Rectal smooth muscle tissue (tissue), 1 donor: ENCODE data around the gene GAP43.

Experiments
- H3K27ac ChIP-seq: one replicate; pipeline ENCODE4 v1.7.0; 2013; ENCODE audit warnings: low read depth, low read length, inconsistent platforms
- H3K27me3 ChIP-seq: one replicate; pipeline ENCODE4 v1.7.0; 2013; ENCODE audit warnings: low read length; ENCODE audit not compliant: control insufficient read depth, insufficient read depth
- H3K36me3 ChIP-seq: one replicate; pipeline ENCODE4 v1.7.0; 2013; ENCODE audit warnings: low read length; ENCODE audit not compliant: control insufficient read depth, insufficient read depth
- H3K4me1 ChIP-seq: one replicate; pipeline ENCODE4 v1.7.0; 2013; ENCODE audit warnings: low read length; ENCODE audit not compliant: control insufficient read depth, insufficient read depth
- H3K4me3 ChIP-seq: one replicate; pipeline ENCODE4 v1.7.0; 2013; ENCODE audit warnings: low read length
- H3K9ac ChIP-seq: one replicate; pipeline ENCODE4 v1.7.0; 2013; ENCODE audit warnings: low read length

GAP43 gene

DNA sequence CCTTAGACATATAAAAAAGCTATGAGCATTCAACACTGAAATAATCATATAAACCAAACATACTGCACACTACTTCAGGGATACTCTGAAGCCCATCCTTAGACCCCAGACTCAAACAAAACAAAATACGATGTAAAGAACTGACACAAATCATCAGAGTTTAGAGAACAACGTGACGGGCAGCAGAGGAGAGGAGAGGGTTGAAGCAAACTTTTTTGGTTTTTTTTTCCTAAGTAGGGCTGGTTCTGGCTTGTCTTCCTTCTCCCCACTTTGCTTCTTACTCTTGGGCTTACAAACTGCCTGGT lies 34.7 kb downstream of the GAP43 start:
- H3K4me1 ChIP-seq: peaks cover 6% of the 10 kb centered on the region
- no peaks in the 10 kb centered on the region for H3K36me3 ChIP-seq
- peak overlapping the region; percentile 85 for H3K27ac ChIP-seq
- H3K27me3 ChIP-seq: no peaks in the 10 kb centered on the region
- H3K9ac ChIP-seq: peak overlapping the region; percentile 33
- peak overlapping the region; percentile 61 for H3K4me3 ChIP-seq

DNA sequence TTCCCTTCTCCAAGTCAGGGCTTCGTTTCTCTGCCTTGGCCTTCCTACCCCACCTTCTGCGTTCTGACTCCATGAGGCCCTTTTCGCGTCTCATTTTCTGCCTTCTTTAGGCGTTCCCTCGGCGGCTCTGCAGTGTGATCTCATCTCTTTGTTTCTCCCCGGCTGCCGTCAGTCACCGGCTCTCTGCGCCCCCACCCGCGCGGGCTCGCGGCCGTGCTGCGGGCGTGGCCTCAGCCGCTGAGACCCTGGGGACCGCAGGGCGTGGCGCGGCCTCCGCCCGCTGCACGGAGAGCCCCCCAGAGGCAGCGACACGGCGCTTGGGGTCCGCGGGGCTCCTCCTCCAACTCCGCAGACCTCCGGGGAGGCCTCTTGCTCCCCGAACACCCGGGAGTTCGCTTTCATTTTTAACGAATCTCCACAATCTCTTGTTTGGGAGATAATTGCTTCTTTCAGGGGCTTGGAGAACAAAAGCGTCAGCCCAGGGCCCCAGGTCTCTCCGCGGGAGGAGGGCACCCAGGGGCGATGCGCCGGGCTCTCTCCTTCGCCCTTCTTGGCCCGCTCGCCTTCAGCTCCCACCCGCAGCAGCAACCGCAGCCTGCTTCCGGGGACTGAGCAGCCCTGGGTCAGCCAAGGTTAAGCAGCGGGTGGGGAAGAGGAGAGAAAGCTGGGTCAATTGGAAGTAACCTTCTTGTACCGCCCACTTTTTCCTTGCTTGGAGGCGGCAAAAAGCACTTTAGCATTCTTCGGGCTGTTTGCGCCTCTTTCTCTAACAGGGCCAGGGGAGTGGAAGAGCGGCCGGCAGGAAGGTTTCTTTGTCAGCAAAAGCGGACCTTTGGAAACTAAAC lies 35.2 kb downstream of the GAP43 start:
- no peaks in the 10 kb centered on the region for H3K27me3 ChIP-seq
- no peaks in the 10 kb centered on the region for H3K36me3 ChIP-seq
- H3K4me1 ChIP-seq: peaks cover 6% of the 10 kb centered on the region
- H3K27ac ChIP-seq: peak overlapping the region; percentile 85
- H3K9ac ChIP-seq: peak overlapping the region; percentile 87
- H3K4me3 ChIP-seq: peak overlapping the region; percentile 61

GRCh38 chr3:115659253-115660220 lies 36.2 kb downstream of the GAP43 start:
- H3K27ac ChIP-seq: peak overlapping the region; percentile 85

GRCh38 chr3:115660646-115661337 lies 37.5 kb downstream of the GAP43 start:
- no peak overlapping the region for H3K27ac ChIP-seq
- H3K4me1 ChIP-seq: peaks cover 6% of the 10 kb centered on the region

More at GRCh38 chr3:115659253-115660220, 36.2 kb downstream of the GAP43 start:
- no peak overlapping the region for H3K4me3 ChIP-seq
- H3K4me1 ChIP-seq: peaks cover 6% of the 10 kb centered on the region
- no peaks in the 10 kb centered on the region for H3K36me3 ChIP-seq
- no peaks in the 10 kb centered on the region for H3K27me3 ChIP-seq
- H3K9ac ChIP-seq: no peak overlapping the region

GRCh38 chr3:115662356-115662755 lies 39.0 kb downstream of the GAP43 start:
- Histone ChIP-seq H3K36me3 (no peaks in the 10 kb centered on the region), H3K4me1 (peaks cover 6% of the 10 kb centered on the region), H3K9ac (no peak overlapping the region), H3K27ac (no peak overlapping the region), H3K4me3 (no peak overlapping the region), H3K27me3 (no peaks in the 10 kb centered on the region)

More at GRCh38 chr3:115660646-115661337, 37.5 kb downstream of the GAP43 start:
- no peaks in the 10 kb centered on the region for H3K27me3 ChIP-seq
- H3K36me3 ChIP-seq: no peaks in the 10 kb centered on the region
- no peak overlapping the region for H3K4me3 ChIP-seq
- H3K9ac ChIP-seq: no peak overlapping the region

- no peak overlapping the region for H3K4me3 ChIP-seq
- no peaks in the 10 kb centered on the region for H3K36me3 ChIP-seq
- H3K27me3 ChIP-seq: no peaks in the 10 kb centered on the region
- no peaks in the 10 kb centered on the region for H3K4me1 ChIP-seq
- no peak overlapping the region for H3K9ac ChIP-seq
- no peak overlapping the region for H3K27ac ChIP-seq
Measured at GRCh38 chr3:115663414-115663813, 40.1 kb downstream of the GAP43 start.

- Histone ChIP-seq H3K4me3 (no peak overlapping the region), H3K36me3 (no peaks in the 10 kb centered on the region), H3K27ac (no peak overlapping the region), H3K27me3 (no peaks in the 10 kb centered on the region), H3K9ac (no peak overlapping the region), H3K4me1 (no peaks in the 10 kb centered on the region)
Measured at GRCh38 chr3:115666081-115666480, 42.8 kb downstream of the GAP43 start.

DNA sequence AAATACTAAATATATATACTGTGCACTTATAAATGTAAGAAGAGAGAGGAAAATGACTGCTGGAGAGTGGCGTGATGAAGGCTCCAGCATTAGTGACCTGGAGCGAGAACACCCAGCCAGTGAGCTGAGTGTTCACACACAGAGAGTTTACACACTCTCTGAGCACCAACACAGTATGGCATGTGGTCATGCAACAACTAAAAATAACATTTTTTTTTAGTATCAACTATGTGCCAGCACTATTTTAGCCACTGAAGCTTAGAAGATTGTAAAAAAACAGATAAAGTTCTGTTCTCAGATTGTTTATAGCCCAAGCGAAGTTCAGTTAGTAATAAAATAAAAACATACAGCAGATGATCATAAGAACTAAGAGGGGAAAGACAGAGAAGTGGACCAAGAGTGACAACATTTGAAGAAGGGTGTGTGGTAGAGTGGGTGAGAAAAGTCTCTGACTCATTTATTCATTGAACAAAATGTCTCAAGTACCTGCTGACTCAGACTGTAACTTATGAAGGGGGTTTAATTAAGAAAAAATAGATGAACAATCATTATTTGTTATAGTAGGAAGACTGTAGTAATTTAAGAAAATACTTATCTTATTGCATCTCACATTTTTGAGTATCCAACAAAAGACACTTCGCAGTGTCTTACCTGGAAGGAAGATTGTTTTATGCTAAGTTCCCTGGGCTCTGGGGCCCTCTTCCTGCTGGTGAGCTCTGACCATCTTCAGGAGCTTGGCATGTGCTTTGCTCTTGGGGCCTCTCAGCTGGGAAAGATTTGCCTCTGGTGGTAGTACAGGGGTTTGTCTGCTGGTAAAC lies 43.8 kb downstream of the GAP43 start:
- H3K27me3 ChIP-seq: no peaks in the 10 kb centered on the region
- no peak overlapping the region for H3K9ac ChIP-seq
- no peak overlapping the region for H3K27ac ChIP-seq
- H3K4me3 ChIP-seq: no peak overlapping the region
- H3K36me3 ChIP-seq: no peaks in the 10 kb centered on the region
- H3K4me1 ChIP-seq: no peaks in the 10 kb centered on the region

GRCh38 chr3:115667738-115668065 lies 44.4 kb downstream of the GAP43 start:
- no peaks in the 10 kb centered on the region for H3K27me3 ChIP-seq
- no peak overlapping the region for H3K4me3 ChIP-seq
- no peak overlapping the region for H3K9ac ChIP-seq
- H3K27ac ChIP-seq: no peak overlapping the region
- no peaks in the 10 kb centered on the region for H3K4me1 ChIP-seq
- no peaks in the 10 kb centered on the region for H3K36me3 ChIP-seq

DNA sequence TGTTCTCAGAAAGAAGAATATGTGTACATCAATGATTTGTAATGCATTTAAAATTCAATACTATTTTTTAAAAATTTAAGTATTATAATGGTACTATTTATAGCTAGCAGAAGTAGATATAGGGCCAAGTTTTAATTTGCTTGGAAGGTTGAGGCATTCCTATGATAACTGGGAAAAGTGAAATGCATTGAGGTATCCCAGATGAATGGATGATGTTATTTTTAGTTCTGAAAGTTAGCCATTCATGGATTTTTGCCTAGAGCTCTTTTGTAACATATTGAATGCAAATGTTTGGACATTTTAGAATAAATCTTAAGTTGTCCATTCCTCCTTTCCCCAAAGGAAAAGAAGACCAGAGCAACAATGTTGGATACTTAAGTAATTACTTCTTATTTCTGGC lies 47.6 kb downstream of the GAP43 start:
- H3K27ac ChIP-seq: no peak overlapping the region
- no peaks in the 10 kb centered on the region for H3K36me3 ChIP-seq
- H3K4me3 ChIP-seq: no peak overlapping the region
- no peaks in the 10 kb centered on the region for H3K27me3 ChIP-seq
- H3K9ac ChIP-seq: no peak overlapping the region
- H3K4me1 ChIP-seq: no peaks in the 10 kb centered on the region

DNA sequence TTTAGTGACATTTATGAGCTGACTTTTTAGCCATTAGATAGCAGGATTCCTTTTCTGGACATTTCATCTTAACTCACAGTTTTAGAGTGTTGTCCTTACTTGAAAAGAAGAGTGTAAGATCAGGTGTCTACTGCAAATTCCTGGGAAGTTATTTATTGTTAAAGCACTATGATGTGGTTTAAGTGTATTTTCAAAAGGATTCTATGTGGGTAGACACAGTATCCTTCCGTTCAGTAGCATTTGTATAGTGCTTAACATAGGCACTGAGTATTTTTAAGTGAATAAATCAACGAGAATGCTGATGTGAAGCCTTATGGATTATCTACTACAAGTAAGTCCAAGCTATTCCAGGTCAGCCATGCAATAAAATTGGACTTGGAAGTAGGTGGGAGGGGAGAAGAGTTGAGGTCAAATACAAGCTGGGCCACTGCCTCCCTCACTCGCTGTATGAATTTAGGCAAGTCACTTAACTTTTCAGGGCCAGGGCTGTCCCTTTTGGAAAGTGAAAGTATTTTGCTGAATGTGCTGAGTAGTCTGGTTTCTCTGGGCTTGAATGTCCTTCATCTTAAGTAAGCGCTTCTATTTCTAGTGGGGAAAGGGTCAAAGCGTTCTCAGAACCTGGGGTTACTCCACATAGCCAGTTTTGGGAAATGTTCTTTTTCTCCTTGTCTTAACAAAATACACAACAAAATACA lies 48.6 kb downstream of the GAP43 start:
- H3K4me1 ChIP-seq: no peaks in the 10 kb centered on the region
- H3K27me3 ChIP-seq: no peaks in the 10 kb centered on the region
- no peak overlapping the region for H3K4me3 ChIP-seq
- H3K27ac ChIP-seq: no peak overlapping the region
- H3K9ac ChIP-seq: no peak overlapping the region
- H3K36me3 ChIP-seq: no peaks in the 10 kb centered on the region
